Endothelial cell of umbilical vein (primary cell): ENCODE results near the gene TRERF1. TPM values are rescaled to one million over a fixed set of nuclear protein-coding genes. Genes with fewer than 3 reads are reported as not detected.

ENCODE experiments used
- BruUV-seq: library from RNA; stranded (reverse); fragments of 400-500 nt; replicated peaks from 2 replicates; lab custom pipeline; 2021; lab: Mats Ljungman, UMichigan
- CTCF ChIA-PET: fragments of 300-600, 350-600 bp; sonication (Branson Sonifier 250); formaldehyde crosslinking; loops from one replicate; lab custom pipeline; 2021; ENCODE audit warnings: antibody characterized with exemption, inconsistent platforms; lab: Charles Lee
- POLR2A ChIA-PET: fragments of 300-600, 350-600 bp; sonication (Branson Sonifier 250); formaldehyde crosslinking; loops from one replicate; lab custom pipeline; 2021; ENCODE audit warnings: antibody characterized with exemption, inconsistent platforms; lab: Charles Lee
- DNase-seq: peaks from one replicate; pipeline ENCODE4 v3.0.0-alpha.2; 2011; ENCODE audit warnings: low read depth, low spot score
- FAIRE-seq: peaks from 2 replicates; lab custom pipeline; 2011; peaks lifted over from hg19 to GRCh38; lab: Jason Lieb, UNC
- H2AFZ ChIP-seq: 2 replicates; pipeline ENCODE4 v1.6.0; 2012; ENCODE audit warnings: low read depth, low read length, control low read depth, inconsistent platforms
- H3K27ac ChIP-seq: 2 replicates; pipeline ENCODE4 v1.5.1; 2011; ENCODE audit warnings: low read depth, mild to moderate bottlenecking, control low read depth, low read length, moderate library complexity; ENCODE audit not compliant: insufficient read depth
- H3K27me3 ChIP-seq, 2 experiments: 2 replicates each; pipeline versions ENCODE4 v1.6.0 to v1.6.1; 2011; ENCODE audit warnings: low read length in 2 of 2, mixed read lengths in 1 of 2; ENCODE audit not compliant: control insufficient read depth in 2 of 2, insufficient read depth in 2 of 2
- H3K36me3 ChIP-seq, 2 experiments: 2 replicates in 1 of 2; 3 replicates in 1 of 2; pipeline ENCODE4 v1.5.1; 2011; ENCODE audit warnings: low read length in 2 of 2, mild to moderate bottlenecking in 1 of 2, moderate library complexity in 1 of 2; ENCODE audit not compliant: control insufficient read depth in 2 of 2, insufficient read depth in 2 of 2; ENCODE audit errors: extremely low read depth in 1 of 2
- H3K4me1 ChIP-seq: 3 replicates; pipeline ENCODE4 v1.5.1; 2011; ENCODE audit warnings: mild to moderate bottlenecking, low read length; ENCODE audit not compliant: control insufficient read depth, insufficient read depth; ENCODE audit errors: extremely low read depth
- H3K4me2 ChIP-seq: 2 replicates; pipeline ENCODE4 v1.6.1; 2011; ENCODE audit warnings: low read length, control low read depth, mixed read lengths; ENCODE audit not compliant: insufficient read depth
- H3K4me3 ChIP-seq, 3 experiments: fragments of 200-600 bp in 1 of 3; sonication (generic), shearing (Covaris generic) in 1 of 3; replicated peaks in 1 of 3; 2 replicates each; pipeline ENCODE4 v1.5.1; 2011 to 2016; ENCODE audit warnings: control low read depth in 3 of 3, low read length in 3 of 3, mild to moderate bottlenecking in 2 of 3, inconsistent platforms in 1 of 3, low read depth in 1 of 3, moderate library complexity in 1 of 3; ENCODE audit not compliant: insufficient read depth in 1 of 3
- H3K79me2 ChIP-seq: 2 replicates; pipeline ENCODE4 v1.6.0; 2012; ENCODE audit warnings: low read length, inconsistent platforms; ENCODE audit not compliant: control insufficient read depth, insufficient read depth
- H3K9ac ChIP-seq: replicated peaks from 2 replicates; pipeline ENCODE3; 2011; ENCODE audit warnings: low read length, control low read depth; ENCODE audit not compliant: insufficient read depth; ENCODE audit errors: extremely low read depth
- H3K9me1 ChIP-seq: replicated peaks from 3 replicates; pipeline ENCODE4 v1.6.0; 2011; ENCODE audit warnings: mild to moderate bottlenecking, low read length; ENCODE audit not compliant: control insufficient read depth, insufficient read depth; ENCODE audit errors: extremely low read depth
- H3K9me3 ChIP-seq: replicated peaks from 2 replicates; pipeline ENCODE4 v1.5.1; 2012; ENCODE audit warnings: low read length, inconsistent platforms; ENCODE audit not compliant: control insufficient read depth, insufficient read depth
- H4K20me1 ChIP-seq: replicated peaks from 2 replicates; pipeline ENCODE3; 2011; ENCODE audit warnings: mild to moderate bottlenecking, low read length; ENCODE audit not compliant: control insufficient read depth, insufficient read depth; ENCODE audit errors: extremely low read depth
- CTCF ChIP-seq, 2 donors: IDR thresholded peaks; 1 replicate in 1 of 2; 2 replicates in 1 of 2; pipeline ENCODE4 v1.5.1; 2011; ENCODE audit warnings: low read length in 2 of 2, mild to moderate bottlenecking in 2 of 2, moderate library complexity in 2 of 2, control low read depth in 1 of 2, inconsistent platforms in 1 of 2, low read depth in 1 of 2; ENCODE audit not compliant: insufficient read depth in 1 of 2; ENCODE audit errors: extremely low read depth in 1 of 2
- EZH2 ChIP-seq: IDR thresholded peaks from 2 replicates; pipeline ENCODE4 v1.6.1; 2012; ENCODE audit warnings: borderline replicate concordance, low read depth, mild to moderate bottlenecking, moderate library complexity, low read length, inconsistent platforms; ENCODE audit not compliant: severe bottlenecking
- FOS ChIP-seq: IDR thresholded peaks from 2 replicates; pipeline ENCODE4 v1.6.1; 2011; ENCODE audit warnings: mild to moderate bottlenecking, low read length, moderate library complexity, borderline replicate concordance; ENCODE audit not compliant: insufficient read depth
- GATA2 ChIP-seq: IDR thresholded peaks from 2 replicates; pipeline ENCODE4 v1.7.0; 2011; ENCODE audit warnings: low read depth, mild to moderate bottlenecking, moderate library complexity, mixed read lengths, low read length; ENCODE audit not compliant: insufficient read length, insufficient read depth
- JUN ChIP-seq: IDR thresholded peaks from 2 replicates; pipeline ENCODE4 v1.6.1; 2011; ENCODE audit warnings: borderline replicate concordance, low read depth; ENCODE audit not compliant: insufficient read length, insufficient read depth
- MAX ChIP-seq: IDR thresholded peaks from 2 replicates; pipeline ENCODE4 v1.6.1; 2011; ENCODE audit not compliant: insufficient read depth, insufficient read length
- MYC ChIP-seq: IDR thresholded peaks from one replicate; pipeline ENCODE4 v1.6.1; 2011; ENCODE audit warnings: mild to moderate bottlenecking, low read depth, low read length
- POLR2A ChIP-seq: IDR thresholded peaks from 2 replicates; pipeline ENCODE4 v1.6.1; 2012; ENCODE audit warnings: low read depth, mild to moderate bottlenecking, control low read depth, low read length
- POLR2AphosphoS5 ChIP-seq: IDR thresholded peaks from 2 replicates; pipeline ENCODE4 v1.6.1; 2012; ENCODE audit warnings: low read depth, mild to moderate bottlenecking, control low read depth, low read length, moderate library complexity; ENCODE audit not compliant: insufficient read depth
- dilution Hi-C: fragments of 300-500 bp; cut with MboI; formaldehyde crosslinking; loops from one replicate; pipeline ENCODE4 v1.15.0; 2019; ENCODE audit warnings: low sequenced_read_pairs; ENCODE audit not compliant: extremely low pct_ligation_motif_present
- intact Hi-C: fragments of 100-400 bp; cut with micrococcal nuclease; formaldehyde crosslinking; loops from one replicate; pipeline ENCODE4 v1.10.0; 2022
- polyA plus RNA-seq, 4 experiments: library from polyadenylated mRNA; depleted of rRNA in 3 of 4; stranded (reverse) in 3 of 4; unstranded in 1 of 4; fragments of >200 nt; gene quantifications; 2 replicates each; pipeline versions ENCODE4 v1.2.1 to v1.2.3, GENCODE V29; 2011 to 2012; ENCODE audit warnings: missing spikeins in 1 of 4
- total RNA-seq: library from RNA; stranded (reverse); gene quantifications from 2 replicates; pipeline ENCODE4 v1.2.3, GENCODE V29; 2021

TRERF1 gene
- total and polyA plus RNA-seq, 2 donors (not counting 3 experiments of a cell fraction or from before 2014, with no cell fraction given) = 0.73 to 5.5 TPM

- H3K27ac ChIP-seq = no peak overlapping the region
- no peaks in the 10 kb centered on the region for H4K20me1 ChIP-seq
- no peaks in the 10 kb centered on the region for H3K27me3 ChIP-seq
- H3K36me3 ChIP-seq = no peaks in the 10 kb centered on the region
- intact Hi-C loops (no loop called here), dilution Hi-C loops (no loop called here)
- peak; percentile 32 for DNase-seq
- no peaks in the 10 kb centered on the region for H3K9me3 ChIP-seq
- no peaks in the 10 kb centered on the region for H3K9me1 ChIP-seq
- BruUV-seq = no TSS peak
- ChIA-PET CTCF (interaction anchor here (1.0 to 2.2 kb wide), 3 partner anchors 9 to 290 kb away, joined by 4 to 6 read pairs (median 5); no protein-coding TSS in a partner anchor), POLR2A (no interaction called here)
- peaks cover 13% of the 10 kb centered on the region for H3K4me1 ChIP-seq
- TF ChIP-seq MAX (no peak), JUN (no peak), MYC (no peak), POLR2A (no peak), GATA2 (no peak), FOS (no peak), EZH2 (no peak)
- no peaks in the 10 kb centered on the region for H3K79me2 ChIP-seq
- peak overlapping the region; percentile 8 for H2AFZ ChIP-seq
- H3K4me3 ChIP-seq = no peak overlapping the region
- H3K9ac ChIP-seq = no peak overlapping the region
- H3K4me2 ChIP-seq = peak overlapping the region; percentile 22
- no peak for FAIRE-seq
Measured at GRCh38 chr6:42257063-42257462, 194.7 kb downstream of the TRERF1 start.

GRCh38 chr6:42255050-42255449 is 196.7 kb downstream of the TRERF1 start:
- no peaks in the 10 kb centered on the region for H3K9me1 ChIP-seq
- DNase-seq (no peak), FAIRE-seq (no peak)
- H3K36me3 ChIP-seq = no peaks in the 10 kb centered on the region
- dilution Hi-C loops (no loop called here), intact Hi-C loops (no loop called here)
- no peak overlapping the region for H2AFZ ChIP-seq
- no peaks in the 10 kb centered on the region for H3K27me3 ChIP-seq
- H3K4me1 ChIP-seq = peaks cover 17% of the 10 kb centered on the region
- no peak overlapping the region for H3K9ac ChIP-seq
- no peaks in the 10 kb centered on the region for H4K20me1 ChIP-seq
- BruUV-seq = no TSS peak
- POLR2A ChIA-PET = no interaction called here
- no peak overlapping the region for H3K27ac ChIP-seq
- no peak overlapping the region for H3K4me2 ChIP-seq
- no peak for TF ChIP-seq MYC
- no peak for TF ChIP-seq EZH2
- no peak for TF ChIP-seq POLR2AphosphoS5
- no peak for TF ChIP-seq MAX
- TF ChIP-seq GATA2 = no peak
- TF ChIP-seq POLR2A = no peak
- TF ChIP-seq CTCF (IDR thresholded peaks at IDR 0.05; ENCODE audit: extremely low read depth in 1 of 2, insufficient read depth in 1 of 2, low read depth in 1 of 2, low read length in 2 of 2) = no peak
- TF ChIP-seq FOS = no peak
- no peaks in the 10 kb centered on the region for H3K79me2 ChIP-seq
- CTCF ChIA-PET = interaction anchor here (1.0 to 1.3 kb wide), 2 partner anchors 11 to 293 kb away, joined by 3 to 4 read pairs; no protein-coding TSS in a partner anchor
- H3K9me3 ChIP-seq = no peaks in the 10 kb centered on the region
- H3K4me3 ChIP-seq = no peak overlapping the region
